Spleen (tissue), 11 donors: ENCODE data around the gene HDAC9. TPM values are rescaled to one million over a fixed set of nuclear protein-coding genes. Genes with fewer than 3 reads are reported as not detected.

Experiments used
- DNase-seq: peaks from one replicate; pipeline ENCODE4 v3.0.0-alpha.2; 2020
- H3K27ac ChIP-seq, 8 donors: fragments of 200-600 bp; sonication (generic) in 7 of 8; 1 replicate in 4 of 8; 2 replicates in 4 of 8; pipeline versions ENCODE4 v1.5.0 to v1.8.0; 2016 to 2021; ENCODE audit warnings: inconsistent platforms in 4 of 8, mild to moderate bottlenecking in 4 of 8, moderate library complexity in 1 of 8
- H3K27me3 ChIP-seq, 7 donors: fragments of 200-600 bp; sonication (generic) in 6 of 7; replicated peaks in 1 of 7; 1 replicate in 4 of 7; 2 replicates in 3 of 7; pipeline versions ENCODE4 v1.5.0 to v1.8.0; 2016 to 2021; ENCODE audit warnings: inconsistent platforms in 3 of 7, mild to moderate bottlenecking in 1 of 7
- H3K36me3 ChIP-seq, 6 donors: fragments of 200-600 bp; sonication (generic) in 5 of 6; 1 replicate in 4 of 6; 2 replicates in 2 of 6; pipeline versions ENCODE4 v1.5.0 to v1.8.0; 2016 to 2021; ENCODE audit warnings: inconsistent platforms in 2 of 6
- H3K4me1 ChIP-seq, 6 donors: fragments of 200-600 bp; sonication (generic) in 5 of 6; 1 replicate in 3 of 6; 2 replicates in 3 of 6; pipeline versions ENCODE4 v1.5.0 to v1.8.0; 2016 to 2021; ENCODE audit warnings: inconsistent platforms in 3 of 6
- H3K4me3 ChIP-seq, 8 donors: fragments of 200-600 bp; sonication (generic) in 7 of 8; 1 replicate in 4 of 8; 2 replicates in 4 of 8; pipeline versions ENCODE4 v1.5.0 to v1.8.0; 2016 to 2021; ENCODE audit warnings: inconsistent platforms in 4 of 8, mild to moderate bottlenecking in 4 of 8, moderate library complexity in 2 of 8
- H3K9me3 ChIP-seq, 8 donors: fragments of 200-600 bp; sonication (generic) in 7 of 8; 1 replicate in 4 of 8; 2 replicates in 4 of 8; pipeline versions ENCODE4 v1.5.0 to v1.8.0; 2016 to 2021; ENCODE audit warnings: inconsistent platforms in 4 of 8
- CTCF ChIP-seq, 11 experiments: fragments of 200-600 bp in 7 of 11; fragments of 450-650 bp in 4 of 11; sonication (generic) in 4 of 11; IDR thresholded peaks in 8 of 11; conservative IDR thresholded peaks in 3 of 11; 1 replicate in 7 of 11; 2 replicates in 4 of 11; pipeline versions ENCODE4 v1.4.0 to v1.8.0; 2016 to 2021; ENCODE audit warnings: antibody characterized with exemption in 11 of 11, inconsistent platforms in 4 of 11, mild to moderate bottlenecking in 1 of 11
- POLR2A ChIP-seq, 3 donors: fragments of 450-650 bp; IDR thresholded peaks; one replicate each; pipeline ENCODE4 v1.5.1; 2017; ENCODE audit warnings: antibody characterized with exemption in 3 of 3, mild to moderate bottlenecking in 1 of 3
- POLR2AphosphoS5 ChIP-seq, 3 donors: sonication (generic); formaldehyde crosslinking; IDR thresholded peaks; one replicate each; pipeline ENCODE4 v1.5.1; 2017; ENCODE audit warnings: antibody characterized with exemption in 3 of 3
- WGBS, 5 donors: extraction: QIAGEN DNeasy Blood & Tissue Kit in 3 of 5; methylation state at CpG; one replicate each; pipeline versions ENCODE4 v1.1.5 to v1.1.7; 2013 to 2018; 5-methylcytosine and 5-hydroxymethylcytosine counted together
- intact Hi-C: fragments of 100-400 bp; cut with DNase I; formaldehyde crosslinking; loops from one replicate; pipeline ENCODE4 v1.15.0; 2023; ENCODE audit warnings: low total_unique reads
- polyA plus RNA-seq, 3 donors: library from polyadenylated mRNA; stranded (reverse); fragments of 200-250 nt; gene quantifications; one replicate each; pipeline ENCODE4 v1.2.1, GENCODE V29; 2013
- total RNA-seq, 7 donors: library from RNA; depleted of rRNA in 3 of 7; stranded (reverse); fragments of >200 nt in 3 of 7; fragmentation: NEBNext Ultra II Directional in 4 of 7; extraction: Animal tissue kit (Norgen Biotek cat#: 25700) in 4 of 7; gene quantifications; one replicate each; pipeline versions ENCODE4 v1.1.0 to v1.2.1, GENCODE V29; 2016 to 2021
- donor health status: healthy with polysubstance abuse.
- donor health status: DM: no; HTN: no; CAD: no; lungs with moderate emphysema.
- donor health status: DM: no; HTN: no; CAD: no.
- donor health status: Bipolar disorder and iron deficiency.
- donor health status: healthy.
- donor health status: DM: no; HTN: no; CAD: no.
- donor health status: DM: yes; HTN: yes; CAD: no.

Gene HDAC9
- total and polyA plus RNA-seq, 10 donors, result 15.9 to 100 (median 66.1) TPM

DNA sequence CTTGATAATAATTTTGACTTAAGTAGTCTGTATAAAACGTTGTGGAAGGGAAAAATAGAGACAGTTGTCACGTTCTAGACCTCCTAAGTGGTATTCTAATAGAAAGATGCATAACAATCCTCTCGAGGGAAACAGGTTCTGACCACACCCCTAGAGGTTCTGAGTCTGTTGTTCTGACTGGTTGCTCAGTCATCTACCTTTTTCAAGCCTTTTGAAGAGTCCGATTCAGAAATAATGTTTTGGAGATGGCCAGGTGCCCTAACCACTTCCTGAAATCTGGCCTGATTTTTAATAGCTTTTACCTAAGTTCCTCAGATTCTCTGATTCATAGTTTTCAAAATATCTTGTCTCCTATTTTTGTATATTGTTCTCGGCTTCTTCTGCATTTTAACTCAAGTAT lies 175.6 kb downstream of the HDAC9 start:
- Histone ChIP-seq H3K9me3 (no peaks in the 10 kb centered on the region), H3K4me1 (peaks cover 0 to 17% (median 8%) of the 10 kb centered on the region in 6 donors), H3K27ac (no peak overlapping the region), H3K4me3 (no peak overlapping the region), H3K36me3 (peaks cover 0 to 21% (median 0%) of the 10 kb centered on the region in 6 donors), H3K27me3 (no peaks in the 10 kb centered on the region)
- intact Hi-C loops, result no loop called here
- WGBS, 5 donors, result 70 to 86% (median 77%) methylated on average over 5 of the region's 5 CpGs
- no peak for DNase-seq
- TF ChIP-seq POLR2A (IDR thresholded peaks at IDR 0.05) (no peak), CTCF (IDR thresholded peaks at IDR 0.05 in 8 of 11, conservative IDR thresholded peaks at IDR 0.05 in 3 of 11) (no peak), POLR2AphosphoS5 (IDR thresholded peaks at IDR 0.05) (no peak)

GRCh38 chr7:18675579-18675978 lies 180.0 kb downstream of the HDAC9 start:
- TF ChIP-seq POLR2AphosphoS5 (IDR thresholded peaks at IDR 0.05) (no peak), POLR2A (IDR thresholded peaks at IDR 0.05) (no peak), CTCF (IDR thresholded peaks at IDR 0.05 in 8 of 11, conservative IDR thresholded peaks at IDR 0.05 in 3 of 11) (no peak)
- intact Hi-C loops, result no loop called here
- H3K27ac ChIP-seq, result no peak overlapping the region
- no peaks in the 10 kb centered on the region for H3K27me3 ChIP-seq
- no peak overlapping the region for H3K4me3 ChIP-seq
- H3K36me3 ChIP-seq, result no peaks in the 10 kb centered on the region
- no peaks in the 10 kb centered on the region for H3K4me1 ChIP-seq
- WGBS, 5 donors, result 83 to 93% (median 88%) methylated on average over 2 of the region's 2 CpGs
- no peaks in the 10 kb centered on the region for H3K9me3 ChIP-seq
- no peak for DNase-seq

DNA sequence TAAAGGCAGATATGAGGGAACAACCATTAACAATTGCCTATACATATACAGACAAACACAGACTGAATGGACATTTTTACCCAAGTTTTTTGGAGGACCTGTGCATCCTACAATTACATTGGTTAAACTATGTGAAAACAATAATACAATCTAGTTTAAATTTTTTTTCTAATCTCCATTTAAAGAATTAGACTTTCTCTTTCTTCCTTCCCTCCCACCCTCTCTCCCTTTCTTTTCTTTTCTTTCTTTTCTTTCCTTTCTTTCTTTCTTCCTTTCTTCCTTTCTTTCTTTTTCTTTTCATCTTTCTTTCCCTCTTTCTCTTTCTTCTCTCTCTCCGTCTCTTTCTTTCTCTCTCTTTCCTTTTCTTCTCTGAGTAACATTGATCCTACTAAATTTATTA lies 183.7 kb downstream of the HDAC9 start:
- no peaks in the 10 kb centered on the region for H3K27me3 ChIP-seq
- intact Hi-C loops, result no loop called here
- no peak for DNase-seq
- H3K27ac ChIP-seq, result no peak overlapping the region
- no peaks in the 10 kb centered on the region for H3K36me3 ChIP-seq
- no peaks in the 10 kb centered on the region for H3K9me3 ChIP-seq
- whole genome bisulfite sequencing, 5 donors, result 94 to 97% (median 94%) methylated on average over 1 of the region's 1 CpG
- no peak overlapping the region for H3K4me3 ChIP-seq
- TF ChIP-seq CTCF (IDR thresholded peaks at IDR 0.05 in 8 of 11, conservative IDR thresholded peaks at IDR 0.05 in 3 of 11), result no peak
- TF ChIP-seq POLR2A (IDR thresholded peaks at IDR 0.05), result no peak
- TF ChIP-seq POLR2AphosphoS5 (IDR thresholded peaks at IDR 0.05), result no peak
- H3K4me1 ChIP-seq, result no peaks in the 10 kb centered on the region

DNA sequence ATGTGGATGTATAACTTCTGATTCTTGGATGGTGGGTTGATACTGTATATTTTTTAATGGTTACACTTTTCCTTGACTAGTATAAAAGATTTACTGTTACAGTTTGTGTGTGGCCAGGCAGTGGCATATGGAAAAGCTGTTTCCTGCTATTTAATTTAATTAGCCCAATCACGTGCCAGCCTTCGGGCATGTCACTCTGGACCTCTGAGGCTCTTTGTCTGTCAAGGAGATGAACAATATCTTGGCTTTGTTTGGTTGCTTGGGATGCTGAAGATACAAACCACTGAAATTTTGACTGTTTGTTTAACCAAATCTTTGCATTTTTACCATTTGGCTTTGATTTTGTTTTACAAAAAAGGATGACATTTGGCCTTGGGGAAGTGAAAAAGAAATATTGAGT lies 185.0 kb downstream of the HDAC9 start:
- TF ChIP-seq POLR2A (IDR thresholded peaks at IDR 0.05) (no peak), CTCF (IDR thresholded peaks at IDR 0.05 in 8 of 11, conservative IDR thresholded peaks at IDR 0.05 in 3 of 11) (no peak)
- peaks cover 0 to 5% (median 0%) of the 10 kb centered on the region in 6 donors for H3K36me3 ChIP-seq
- no peaks in the 10 kb centered on the region for H3K27me3 ChIP-seq
- intact Hi-C loops, result no loop called here
- WGBS, 5 donors, result 67 to 84% (median 77%) methylated on average over 2 of the region's 2 CpGs
- H3K4me3 ChIP-seq, result no peak overlapping the region
- no peaks in the 10 kb centered on the region for H3K9me3 ChIP-seq
- H3K27ac ChIP-seq, result no peak overlapping the region
- no peak for DNase-seq
- no peaks in the 10 kb centered on the region for H3K4me1 ChIP-seq
